ENCODE data around the gene CHST8.

The CHST8 gene

GRCh38 chr19:33701565-33701964 is 79.8 kb downstream of the CHST8 start:
- H3K79me2 ChIP-seq (ENCODE audit: insufficient read depth, low read length): no peaks in the 10 kb centered on the region
- no peaks in the 10 kb centered on the region for H3K9me2 ChIP-seq (replicated peaks; ENCODE audit: low read depth, low read length)
- no peaks in the 10 kb centered on the region for H3K4me1 ChIP-seq (ENCODE audit: insufficient read depth, low read length, poor library complexity, severe bottlenecking)
- H3K36me3 ChIP-seq (ENCODE audit: insufficient read depth, low read length): no peaks in the 10 kb centered on the region
- TF ChIP-seq EZH2phosphoT487 (IDR thresholded peaks at IDR 0.05; ENCODE audit: borderline replicate concordance) (no peak), CTCF (conservative IDR thresholded peaks at IDR 0.05; ENCODE audit: low read length) (no peak)
- no peaks in the 10 kb centered on the region for H3K27me3 ChIP-seq (ENCODE audit: insufficient read depth, low read length, poor library complexity, severe bottlenecking)
- H3K4me3 ChIP-seq (ENCODE audit: low read length, poor library complexity, severe bottlenecking): no peak overlapping the region
- no peak overlapping the region for H3K4me2 ChIP-seq (ENCODE audit: low read depth, low read length, poor library complexity, severe bottlenecking)
- no peaks in the 10 kb centered on the region for H4K20me1 ChIP-seq (ENCODE audit: insufficient read depth, low read length, poor library complexity, severe bottlenecking)
- H2AFZ ChIP-seq (ENCODE audit: low read length): no peak overlapping the region
- H3K9ac ChIP-seq (ENCODE audit: low read depth, low read length, poor library complexity, severe bottlenecking): no peak overlapping the region
- H3K9me3 ChIP-seq (ENCODE audit: insufficient read depth, low read depth, low read length): no peaks in the 10 kb centered on the region
- H3F3A ChIP-seq (ENCODE audit: low read depth): no peaks in the 10 kb centered on the region

- H3K4me3 ChIP-seq (ENCODE audit: low read length, poor library complexity, severe bottlenecking): no peak overlapping the region
- H3K9ac ChIP-seq (ENCODE audit: low read depth, low read length, poor library complexity, severe bottlenecking): no peak overlapping the region
- H3K79me2 ChIP-seq (ENCODE audit: insufficient read depth, low read length): no peaks in the 10 kb centered on the region
- H2AFZ ChIP-seq (ENCODE audit: low read length): no peak overlapping the region
- H3F3A ChIP-seq (ENCODE audit: low read depth): no peaks in the 10 kb centered on the region
- no peaks in the 10 kb centered on the region for H3K9me2 ChIP-seq (replicated peaks; ENCODE audit: low read depth, low read length)
- no peaks in the 10 kb centered on the region for H4K20me1 ChIP-seq (ENCODE audit: insufficient read depth, low read length, poor library complexity, severe bottlenecking)
- H3K27me3 ChIP-seq (ENCODE audit: insufficient read depth, low read length, poor library complexity, severe bottlenecking): no peaks in the 10 kb centered on the region
- no peak overlapping the region for H3K4me2 ChIP-seq (ENCODE audit: low read depth, low read length, poor library complexity, severe bottlenecking)
- no peaks in the 10 kb centered on the region for H3K36me3 ChIP-seq (ENCODE audit: insufficient read depth, low read length)
- no peaks in the 10 kb centered on the region for H3K4me1 ChIP-seq (ENCODE audit: insufficient read depth, low read length, poor library complexity, severe bottlenecking)
- no peak for TF ChIP-seq CTCF (conservative IDR thresholded peaks at IDR 0.05; ENCODE audit: low read length)
- TF ChIP-seq EZH2phosphoT487 (IDR thresholded peaks at IDR 0.05; ENCODE audit: borderline replicate concordance): no peak
- H3K9me3 ChIP-seq (ENCODE audit: insufficient read depth, low read depth, low read length): no peaks in the 10 kb centered on the region
These were observed 81.1 kb downstream of the CHST8 start for GRCh38 chr19:33702606-33703437.

- no peaks in the 10 kb centered on the region for H3F3A ChIP-seq (ENCODE audit: low read depth)
- no peaks in the 10 kb centered on the region for H3K79me2 ChIP-seq (ENCODE audit: insufficient read depth, low read length)
- H3K36me3 ChIP-seq (ENCODE audit: insufficient read depth, low read length): no peaks in the 10 kb centered on the region
- H3K27me3 ChIP-seq (ENCODE audit: insufficient read depth, low read length, poor library complexity, severe bottlenecking): no peaks in the 10 kb centered on the region
- no peaks in the 10 kb centered on the region for H3K4me1 ChIP-seq (ENCODE audit: insufficient read depth, low read length, poor library complexity, severe bottlenecking)
- TF ChIP-seq EZH2phosphoT487 (IDR thresholded peaks at IDR 0.05; ENCODE audit: borderline replicate concordance) (no peak), CTCF (conservative IDR thresholded peaks at IDR 0.05; ENCODE audit: low read length) (no peak)
- H4K20me1 ChIP-seq (ENCODE audit: insufficient read depth, low read length, poor library complexity, severe bottlenecking): no peaks in the 10 kb centered on the region
- no peak overlapping the region for H2AFZ ChIP-seq (ENCODE audit: low read length)
- no peak overlapping the region for H3K9ac ChIP-seq (ENCODE audit: low read depth, low read length, poor library complexity, severe bottlenecking)
- H3K4me2 ChIP-seq (ENCODE audit: low read depth, low read length, poor library complexity, severe bottlenecking): no peak overlapping the region
- H3K9me2 ChIP-seq (replicated peaks; ENCODE audit: low read depth, low read length): no peaks in the 10 kb centered on the region
- no peaks in the 10 kb centered on the region for H3K9me3 ChIP-seq (ENCODE audit: insufficient read depth, low read depth, low read length)
- H3K4me3 ChIP-seq (ENCODE audit: low read length, poor library complexity, severe bottlenecking): no peak overlapping the region
These were observed 81.6 kb downstream of the CHST8 start for GRCh38 chr19:33703438-33703750.

Data from Loucy (cell line).